Measurements from ENCODE around the gene TRAF4.

- TF ChIP-seq USF2 (CRISPR knock-in tag; IDR thresholded peaks at IDR 0.05) (no peak), ZNF512 (CRISPR knock-in tag; IDR thresholded peaks at IDR 0.05; ENCODE audit: borderline replicate concordance) (no peak), RELA (CRISPR knock-in tag; IDR thresholded peaks at IDR 0.05; ENCODE audit: borderline replicate concordance) (no peak), CTCF (IDR thresholded peaks at IDR 0.05) (no peak), USF1 (CRISPR knock-in tag; IDR thresholded peaks at IDR 0.05) (no peak), FOXJ3 (CRISPR knock-in tag; IDR thresholded peaks at IDR 0.05; ENCODE audit: borderline replicate concordance) (no peak), ZSCAN18 (CRISPR knock-in tag; IDR thresholded peaks at IDR 0.05) (no peak), ZNF425 (CRISPR knock-in tag; conservative IDR thresholded peaks at IDR 0.05) (no peak), ZNF317 (CRISPR knock-in tag; IDR thresholded peaks at IDR 0.05; ENCODE audit: borderline replicate concordance, low read depth) (no peak), ZBTB43 (CRISPR knock-in tag; IDR thresholded peaks at IDR 0.05) (no peak), ZBTB21 (CRISPR knock-in tag; IDR thresholded peaks at IDR 0.05; ENCODE audit: borderline replicate concordance) (no peak), CREB1 (CRISPR knock-in tag; IDR thresholded peaks at IDR 0.05) (no peak)
These were observed 38.6 kb upstream of the TRAF4 start for GRCh38 chr17:28705074-28705659.

Measured in WTC11 (cell line).